ENCODE results near the gene CYREN. TPM values are rescaled to one million over a fixed set of nuclear protein-coding genes. Genes with fewer than 3 reads are reported as not detected.

The CYREN gene
- total and polyA plus RNA-seq, 2 experiments from 2014 or later = 22.7 to 70.6 TPM

GRCh38 chr7:135193615-135194081, 23.1 kb upstream of the CYREN start:
- Mint-ChIP-seq H3K4me3 (no peak overlapping the region), H3K27ac (peak overlapping the region; percentile 35; the same call in 1 of the 2 replicates), H3K36me3 (ENCODE audit: low read depth) (peaks cover 15% of the 10 kb centered on the region; the same call in 2 of the 3 replicates), H3K27me3 (ENCODE audit: insufficient read depth, low read depth, poor library complexity) (peaks cover 5% of the 10 kb centered on the region), H3K9me3 (no peaks in the 10 kb centered on the region), H3K4me1 (no peaks in the 10 kb centered on the region)
- H3K36me3 ChIP-seq (ENCODE audit: insufficient read depth) = peaks cover 7% of the 10 kb centered on the region; the same call in 1 of the 2 replicates
- H4K20me1 ChIP-seq (replicated peaks; ENCODE audit: insufficient read depth) = no peaks in the 10 kb centered on the region; the same call in 1 of the 2 replicates
- H3K27me3 ChIP-seq (ENCODE audit: insufficient read depth) = no peaks in the 10 kb centered on the region
- H3K4me2 ChIP-seq = no peak overlapping the region
- H3K79me2 ChIP-seq (replicated peaks; ENCODE audit: insufficient read depth) = no peaks in the 10 kb centered on the region
- H3K4me3 ChIP-seq = no peak overlapping the region
- TF ChIP-seq ETS1 (IDR thresholded peaks at IDR 0.05) (no peak), CTCF (conservative IDR thresholded peaks at IDR 0.05; ENCODE audit: low read depth in 2 of 2) (no peak), EZH2 (IDR thresholded peaks at IDR 0.05; ENCODE audit: low read depth, unreplicated experiment) (no peak), NANOG (IDR thresholded peaks at IDR 0.05; ENCODE audit: borderline replicate concordance) (no peak), STAT1 (IDR thresholded peaks at IDR 0.05; ENCODE audit: unreplicated experiment) (no peak), EZH2phosphoT487 (IDR thresholded peaks at IDR 0.05; ENCODE audit: unreplicated experiment) (no peak), ZNF331 (CRISPR knock-in tag; IDR thresholded peaks at IDR 0.05; ENCODE audit: low read depth) (no peak), POLR2AphosphoS5 (IDR thresholded peaks at IDR 0.05; ENCODE audit: low read depth) (no peak), CREB1 (CRISPR knock-in tag; IDR thresholded peaks at IDR 0.05; ENCODE audit: low read depth) (no peak), REST (IDR thresholded peaks at IDR 0.05; ENCODE audit: unreplicated experiment) (no peak), JUNB (IDR thresholded peaks at IDR 0.05; ENCODE audit: unreplicated experiment) (no peak), ZNF114 (CRISPR knock-in tag; IDR thresholded peaks at IDR 0.05) (no peak), ZNF462 (CRISPR knock-in tag; IDR thresholded peaks at IDR 0.05) (no peak)
- no peak overlapping the region for H2AFZ ChIP-seq
- no peak overlapping the region for H3K27ac ChIP-seq (ENCODE audit: low read depth)
- no peak for DNase-seq (ENCODE audit: low spot score)
- H3K4me1 ChIP-seq (ENCODE audit: insufficient read depth) = no peaks in the 10 kb centered on the region
- no peaks in the 10 kb centered on the region for H3F3A ChIP-seq (replicated peaks; ENCODE audit: low read depth)
- no peaks in the 10 kb centered on the region for H3K9me2 ChIP-seq (ENCODE audit: insufficient read depth)
- no peak for ATAC-seq
